Cardiac fibroblast (primary cell): Measurements from ENCODE around the gene ZSWIM4.

Experiments used
- DNase-seq, 2 donors: peaks; one replicate each; pipeline versions ENCODE4 v3.0.0 to v3.0.0-alpha.2; 2010; ENCODE audit warnings: low read depth in 2 of 2
- H3K4me3 ChIP-seq, 2 donors: replicated peaks in 1 of 2; 1 replicate in 1 of 2; 2 replicates in 1 of 2; pipeline ENCODE4 v1.5.1; 2011; ENCODE audit warnings: low read depth in 2 of 2, low read length in 2 of 2, mild to moderate bottlenecking in 2 of 2, moderate library complexity in 1 of 2
- TF ChIP-seq, protein P1 (sequence below): IDR thresholded peaks from one replicate; pipeline ENCODE4 v1.5.1; 2011; ENCODE audit warnings: low read depth, mild to moderate bottlenecking, low read length, inconsistent platforms

ZSWIM4 gene

DNA sequence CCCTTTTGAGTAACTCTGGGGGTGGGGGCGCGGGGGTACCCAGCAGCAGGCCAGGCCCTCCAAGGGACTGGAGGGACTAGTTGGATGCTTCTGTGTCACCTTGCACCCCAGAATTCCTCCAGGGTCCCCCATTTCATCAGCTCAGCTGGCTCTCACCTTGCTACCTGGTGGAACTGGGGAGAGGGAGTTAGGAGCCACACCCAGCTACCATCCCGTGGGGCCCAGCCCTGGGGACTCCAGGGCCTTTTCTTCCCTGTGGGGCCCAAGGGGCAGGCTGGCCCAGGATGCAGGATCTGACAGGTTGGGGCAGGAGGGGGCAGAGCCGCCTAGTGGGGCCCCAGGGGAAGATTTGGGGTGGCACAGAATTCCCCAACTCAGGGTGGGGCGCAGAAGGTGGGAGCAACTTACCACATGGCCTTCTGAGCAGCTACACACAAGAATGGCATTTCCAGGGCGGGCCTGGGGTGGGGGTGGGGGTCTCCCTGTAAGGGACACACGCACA is 48.9 kb downstream of the ZSWIM4 start:
- no peak for DNase-seq
- TF ChIP-seq, protein P1, sequence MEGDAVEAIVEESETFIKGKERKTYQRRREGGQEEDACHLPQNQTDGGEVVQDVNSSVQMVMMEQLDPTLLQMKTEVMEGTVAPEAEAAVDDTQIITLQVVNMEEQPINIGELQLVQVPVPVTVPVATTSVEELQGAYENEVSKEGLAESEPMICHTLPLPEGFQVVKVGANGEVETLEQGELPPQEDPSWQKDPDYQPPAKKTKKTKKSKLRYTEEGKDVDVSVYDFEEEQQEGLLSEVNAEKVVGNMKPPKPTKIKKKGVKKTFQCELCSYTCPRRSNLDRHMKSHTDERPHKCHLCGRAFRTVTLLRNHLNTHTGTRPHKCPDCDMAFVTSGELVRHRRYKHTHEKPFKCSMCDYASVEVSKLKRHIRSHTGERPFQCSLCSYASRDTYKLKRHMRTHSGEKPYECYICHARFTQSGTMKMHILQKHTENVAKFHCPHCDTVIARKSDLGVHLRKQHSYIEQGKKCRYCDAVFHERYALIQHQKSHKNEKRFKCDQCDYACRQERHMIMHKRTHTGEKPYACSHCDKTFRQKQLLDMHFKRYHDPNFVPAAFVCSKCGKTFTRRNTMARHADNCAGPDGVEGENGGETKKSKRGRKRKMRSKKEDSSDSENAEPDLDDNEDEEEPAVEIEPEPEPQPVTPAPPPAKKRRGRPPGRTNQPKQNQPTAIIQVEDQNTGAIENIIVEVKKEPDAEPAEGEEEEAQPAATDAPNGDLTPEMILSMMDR, result no peak
- H3K4me3 ChIP-seq, result no peak overlapping the region

DNA sequence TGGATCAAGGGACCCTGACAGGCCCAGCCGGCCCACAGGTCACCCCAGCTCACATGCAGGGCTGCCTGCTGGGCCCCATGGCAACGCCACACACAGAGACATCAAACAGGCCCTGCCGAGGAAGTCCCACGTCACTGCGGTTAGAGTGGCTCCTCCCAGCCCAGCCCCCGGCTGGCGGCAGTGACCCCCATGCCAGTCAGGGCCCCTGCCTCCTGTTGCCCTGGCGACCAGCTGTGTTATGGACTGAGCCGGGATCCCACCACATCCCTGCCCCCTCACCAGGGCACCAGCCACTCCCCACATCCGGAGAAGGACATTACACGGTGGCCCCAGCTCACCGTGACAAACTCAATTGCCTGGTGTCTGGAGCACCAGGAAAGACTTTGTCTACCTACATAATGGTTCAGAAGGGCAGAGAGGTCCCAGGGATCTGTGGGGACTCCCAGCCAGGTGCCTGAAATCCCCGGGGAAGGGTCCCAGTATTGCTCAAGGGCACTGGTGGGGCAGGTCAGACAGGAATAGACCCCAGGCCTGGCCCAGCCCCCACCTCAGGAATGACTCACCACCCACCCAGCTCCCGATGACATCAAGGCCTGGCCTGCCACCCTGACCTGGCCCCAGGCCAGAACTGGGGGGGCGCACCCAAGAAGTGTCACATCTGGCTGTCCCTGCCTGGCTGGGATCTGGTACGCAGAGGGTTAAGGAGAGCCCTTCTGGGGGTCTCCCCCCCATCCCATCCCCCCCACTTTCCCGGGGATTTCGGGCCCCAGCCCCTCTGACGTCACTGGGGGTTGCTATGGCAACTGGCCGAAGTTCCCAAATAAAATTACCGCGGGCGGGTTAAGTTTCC is 51.5 kb downstream of the ZSWIM4 start:
- TF ChIP-seq, protein P1, result no peak
- peak; percentile 95 for DNase-seq
- peak overlapping the region; percentile 41 to 55 for H3K4me3 ChIP-seq

DNA sequence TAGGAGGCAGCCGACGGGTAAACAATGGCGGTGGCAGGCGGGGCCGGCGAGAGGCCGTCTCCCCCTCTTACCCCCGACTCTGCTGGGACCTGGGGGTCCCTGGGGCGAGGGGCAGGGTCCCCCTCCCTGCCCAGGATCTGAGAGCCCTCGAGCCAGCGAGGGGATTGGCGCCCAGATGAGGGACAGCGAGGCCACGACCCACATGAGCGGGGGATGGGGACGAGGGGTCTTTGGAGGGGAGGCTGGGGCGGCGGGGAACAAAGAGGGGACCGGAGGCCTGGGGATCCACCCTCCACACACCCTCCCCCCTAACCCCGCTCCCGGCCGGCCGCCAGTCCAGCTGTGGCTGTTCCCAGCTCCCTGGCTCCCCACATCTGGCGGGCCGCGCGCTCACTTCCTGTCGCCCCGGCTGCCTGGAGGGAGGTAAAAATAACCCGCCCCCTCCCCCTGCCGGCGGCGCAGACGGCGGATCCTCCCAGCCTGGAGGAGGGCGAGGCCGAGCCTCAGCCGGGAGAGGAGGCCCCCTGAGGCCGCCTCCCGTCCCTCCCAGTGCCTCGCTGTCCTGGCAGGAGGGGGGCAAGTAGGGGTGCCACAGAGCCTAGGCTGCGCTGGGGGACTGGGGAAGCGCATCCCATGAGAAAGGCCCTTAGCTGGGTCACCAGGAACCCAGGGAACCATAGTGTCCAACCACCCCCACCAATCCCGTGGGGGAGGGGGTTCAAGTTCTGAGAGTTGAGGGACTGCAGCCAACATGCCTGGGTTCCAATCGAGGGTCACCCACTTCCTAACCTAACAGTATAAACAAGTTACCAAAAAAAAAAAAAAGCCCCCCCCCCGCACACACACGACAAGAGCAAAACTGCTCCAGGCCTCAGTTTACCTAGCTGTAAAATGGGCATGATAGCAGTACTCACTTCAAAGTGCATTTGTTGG is 52.4 kb downstream of the ZSWIM4 start:
- TF ChIP-seq, protein P1, result no peak
- peak overlapping the region; percentile 41 to 55 for H3K4me3 ChIP-seq
- DNase-seq, result peak; percentile 94 to 97

DNA sequence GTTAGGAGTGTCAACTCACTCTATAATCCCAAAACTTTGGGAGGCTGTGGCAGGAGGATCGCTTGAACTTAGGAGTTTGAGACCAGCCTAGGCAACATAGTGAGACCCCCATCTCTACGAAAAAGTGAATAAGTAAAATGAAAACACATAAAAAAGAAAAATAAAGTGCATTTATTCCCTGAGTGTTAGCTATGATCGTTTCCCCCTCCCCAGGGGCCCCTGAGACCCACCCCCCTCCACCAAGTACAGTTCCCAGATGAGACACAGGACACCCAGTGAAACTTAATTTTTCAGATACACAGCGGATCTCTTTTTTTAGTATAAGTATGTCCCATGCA is 53.1 kb downstream of the ZSWIM4 start:
- DNase-seq, result no peak
- H3K4me3 ChIP-seq, result no peak overlapping the region
- TF ChIP-seq, protein P1, result no peak

DNA sequence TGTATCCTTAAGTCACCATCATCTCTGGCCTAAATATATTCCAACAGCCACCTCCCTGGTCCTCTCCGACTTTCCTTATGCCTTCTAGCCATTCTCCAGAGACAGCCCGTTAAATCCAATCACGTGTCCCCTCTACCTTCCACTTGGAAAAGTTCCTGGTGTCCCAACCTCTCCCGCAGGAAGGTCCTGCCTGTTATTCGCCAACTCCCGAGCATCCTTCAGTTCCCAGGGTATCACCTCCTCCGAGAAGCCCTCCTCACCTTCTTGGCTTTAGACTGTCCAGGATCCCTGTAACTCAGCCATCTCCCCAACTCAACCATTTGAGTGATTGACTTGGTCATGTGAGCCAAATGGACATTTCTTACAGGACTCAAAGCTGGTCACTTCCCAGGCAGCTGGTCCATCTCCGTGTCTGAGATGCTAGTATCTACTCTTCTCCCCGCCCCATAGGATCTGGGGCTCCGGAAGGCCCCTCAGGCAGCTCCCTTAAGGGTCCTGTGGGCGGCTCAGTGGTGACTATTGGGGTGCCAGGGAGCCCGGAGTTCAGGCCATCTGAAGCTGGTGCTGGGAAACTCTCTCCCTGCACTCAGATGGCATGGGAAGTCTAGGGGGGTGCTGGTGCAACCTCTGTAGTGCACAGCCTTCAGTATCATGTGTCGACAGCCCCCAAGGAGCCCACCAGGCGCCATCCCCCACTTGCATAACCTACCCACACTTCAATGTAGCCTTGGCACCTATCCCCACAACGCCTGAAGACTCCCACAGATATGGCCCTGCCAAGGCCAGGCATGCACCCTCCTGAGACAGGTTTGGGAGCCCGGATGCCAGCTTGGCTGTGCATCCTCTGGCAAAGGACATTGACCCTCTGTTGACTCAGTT is 53.8 kb downstream of the ZSWIM4 start:
- DNase-seq, result no peak
- TF ChIP-seq, protein P1, result no peak
- no peak overlapping the region for H3K4me3 ChIP-seq
